GM19240 (cell line): ENCODE results near the gene ASB11.

Source experiments
- DNase-seq: peaks from one replicate; pipeline ENCODE4 v3.0.0; 2011; ENCODE audit warnings: low spot score; ENCODE audit not compliant: insufficient read length

The ASB11 gene, protein sequence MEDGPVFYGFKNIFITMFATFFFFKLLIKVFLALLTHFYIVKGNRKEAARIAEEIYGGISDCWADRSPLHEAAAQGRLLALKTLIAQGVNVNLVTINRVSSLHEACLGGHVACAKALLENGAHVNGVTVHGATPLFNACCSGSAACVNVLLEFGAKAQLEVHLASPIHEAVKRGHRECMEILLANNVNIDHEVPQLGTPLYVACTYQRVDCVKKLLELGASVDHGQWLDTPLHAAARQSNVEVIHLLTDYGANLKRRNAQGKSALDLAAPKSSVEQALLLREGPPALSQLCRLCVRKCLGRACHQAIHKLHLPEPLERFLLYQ

DNA sequence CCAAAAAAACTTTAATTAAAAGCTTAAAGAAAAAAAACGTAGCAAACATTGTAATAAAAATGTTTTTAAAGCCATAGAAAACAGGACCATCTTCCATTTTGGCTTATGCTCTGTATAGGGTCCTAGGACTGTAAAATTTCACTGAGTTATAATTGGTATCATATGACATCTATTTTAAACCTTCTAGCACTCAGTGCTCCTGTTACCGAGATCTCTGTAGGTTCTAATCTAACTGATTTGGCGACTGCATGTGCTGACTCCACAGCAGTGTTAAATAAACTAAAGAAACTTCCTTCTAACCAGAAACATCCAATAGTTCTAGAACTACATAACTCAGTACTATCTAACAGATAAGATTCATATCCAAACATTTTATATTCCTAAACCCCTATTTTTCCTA lies at the start of gene ASB11:
TSS of gene ASB11 (minus strand) at position 132 of the 400 bp plus-strand sequence. CDS start at position 97, 35 bp downstream.
- DNase-seq: no peak

DNA sequence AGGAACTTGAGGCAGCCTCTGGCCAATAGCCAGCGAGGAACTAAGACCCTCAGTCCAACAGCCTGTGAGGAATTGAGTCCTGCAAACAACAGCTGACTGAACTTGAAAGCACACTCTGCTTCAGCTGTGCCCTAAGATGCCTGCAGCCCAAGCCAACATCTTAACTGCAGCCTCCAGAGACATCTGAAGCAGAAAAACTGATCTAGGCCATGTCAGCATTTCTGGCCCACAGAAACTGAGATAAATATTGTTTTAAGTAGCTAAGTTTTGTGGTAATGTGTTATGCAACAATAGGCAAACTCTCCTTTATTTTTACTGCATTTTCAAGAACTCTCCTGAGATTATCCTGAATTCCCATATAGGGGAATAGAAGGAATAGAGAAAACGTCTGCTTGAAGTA lies 44.3 kb upstream of the ASB11 start:
- DNase-seq: no peak

DNA sequence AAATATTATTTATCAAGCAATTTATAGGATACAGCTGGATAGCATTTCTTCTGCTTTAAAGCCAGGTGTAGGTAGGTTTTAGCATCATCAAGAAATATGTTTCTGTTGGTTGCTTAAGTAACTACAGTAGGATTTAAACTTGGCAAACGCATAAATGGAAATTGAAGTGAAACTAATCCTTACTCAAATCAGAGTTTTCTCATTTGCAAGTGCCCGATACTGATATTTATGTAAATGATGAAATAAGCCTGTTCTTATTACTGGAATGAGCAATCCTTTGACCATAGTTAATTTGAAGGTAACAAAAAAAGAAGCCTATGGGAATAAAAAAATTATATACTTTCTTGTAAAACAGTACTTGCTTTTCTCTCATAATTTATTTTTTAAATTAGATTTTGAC lies 43.1 kb upstream of the ASB11 start:
- DNase-seq: no peak

DNA sequence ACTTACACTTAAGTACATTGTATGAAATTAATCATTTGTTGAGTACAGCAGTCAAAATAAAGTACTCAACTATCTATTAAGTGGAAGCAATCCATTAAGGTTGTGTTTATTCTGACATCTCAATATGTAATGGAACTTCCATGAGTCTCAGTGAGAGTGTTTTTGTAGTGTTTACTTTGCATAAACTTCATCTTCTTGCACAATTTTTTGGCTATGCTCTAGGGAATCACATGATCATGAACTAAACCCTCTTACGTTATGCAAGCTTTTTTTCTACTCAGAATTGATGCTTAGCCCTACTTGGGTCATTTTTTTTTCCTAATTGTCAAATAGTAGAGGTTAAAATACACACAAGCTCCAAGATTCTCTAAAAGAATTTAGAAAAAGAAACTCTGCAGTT lies 41.0 kb upstream of the ASB11 start:
- DNase-seq: no peak

DNA sequence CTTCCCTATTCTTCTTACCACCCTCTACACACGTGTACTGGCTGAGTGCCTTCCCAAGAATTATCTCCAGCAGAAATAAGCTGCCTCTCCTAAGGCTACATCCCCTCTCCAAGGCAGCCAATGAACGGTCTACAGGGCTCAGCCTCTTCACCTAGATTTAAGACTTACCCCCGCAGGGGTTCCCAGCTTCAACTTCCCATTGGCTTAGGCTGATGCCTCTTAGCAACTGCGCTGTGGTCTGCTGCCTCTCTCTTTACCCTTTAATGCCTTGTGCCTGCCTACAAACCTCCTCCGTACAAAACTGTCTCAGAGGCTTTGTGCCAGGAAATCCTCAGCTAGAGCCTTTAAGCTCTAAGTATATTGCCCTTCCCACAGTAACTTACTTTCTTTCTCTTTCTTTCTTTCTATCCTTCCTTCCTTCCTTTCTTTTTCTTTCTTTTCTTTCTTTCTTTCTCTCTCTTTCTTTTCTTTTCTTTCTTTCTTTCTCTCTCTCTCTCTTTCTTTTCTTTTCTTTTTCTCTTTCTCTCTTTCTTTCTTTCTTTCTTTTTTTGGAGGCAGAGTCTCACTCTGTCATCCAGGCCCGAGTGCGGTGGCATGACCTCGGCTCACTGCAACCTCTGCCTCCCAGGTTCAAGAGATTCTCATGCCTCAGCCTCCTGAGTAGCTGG lies 35.0 kb upstream of the ASB11 start:
- DNase-seq: no peak

DNA sequence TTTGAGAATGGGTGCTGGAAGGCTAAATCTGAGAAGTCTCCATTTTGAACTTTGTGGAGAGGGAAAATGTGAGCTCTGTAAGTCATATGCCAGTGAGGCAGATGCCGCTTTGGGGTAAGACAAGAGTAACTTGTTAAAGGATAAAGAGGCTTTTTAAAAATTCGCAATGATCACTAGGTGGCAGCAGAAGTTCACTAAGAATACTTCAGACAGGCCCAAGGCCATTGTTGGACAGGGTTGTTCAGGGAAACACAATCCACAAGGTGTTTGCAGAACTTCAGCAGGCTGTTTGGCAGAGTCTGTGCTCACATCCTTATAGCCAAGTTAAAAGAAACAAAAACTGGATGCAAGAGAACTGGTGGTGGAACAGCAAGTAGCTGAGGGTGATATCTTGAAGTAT lies 33.6 kb upstream of the ASB11 start:
- DNase-seq: peak; percentile 20

DNA sequence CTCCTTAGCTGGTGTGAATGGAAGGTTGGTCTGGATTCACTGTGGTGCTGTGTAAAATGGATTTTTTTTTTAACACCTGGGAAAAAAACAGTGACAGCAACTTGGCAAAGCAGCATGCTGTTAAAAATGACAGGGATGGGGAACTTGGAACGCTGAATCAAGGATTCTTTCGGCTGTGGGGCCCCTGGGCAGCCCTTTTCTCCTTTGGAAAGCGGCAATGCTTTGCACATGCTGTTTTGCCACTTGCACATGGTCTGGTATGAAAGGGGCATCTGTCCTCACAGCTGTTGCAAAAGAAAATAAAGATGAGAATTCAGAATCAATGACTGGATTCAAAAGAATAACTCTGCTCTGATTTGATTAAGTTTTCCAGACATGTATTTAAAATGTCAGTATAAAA lies 30.5 kb upstream of the ASB11 start:
- no peak for DNase-seq

DNA sequence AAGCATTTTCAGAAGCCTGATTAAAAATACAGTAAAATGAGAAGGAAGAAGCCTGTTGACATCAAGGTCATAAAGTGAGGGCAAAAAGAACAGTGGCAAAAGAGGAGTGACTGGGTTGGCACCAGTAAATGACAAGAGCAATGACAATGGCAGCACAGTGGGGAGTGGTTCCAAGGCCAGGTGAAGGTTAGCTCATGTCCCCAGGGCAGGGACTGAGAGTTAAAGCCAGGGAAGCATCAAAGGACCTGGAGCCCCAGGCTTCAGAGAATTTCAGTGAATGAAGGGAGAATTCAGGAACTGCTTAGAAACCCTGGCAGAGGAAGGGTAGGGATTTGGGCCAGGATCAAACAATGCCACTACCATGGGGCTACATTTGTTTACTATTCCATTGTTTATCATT lies 28.7 kb upstream of the ASB11 start:
- DNase-seq: no peak

DNA sequence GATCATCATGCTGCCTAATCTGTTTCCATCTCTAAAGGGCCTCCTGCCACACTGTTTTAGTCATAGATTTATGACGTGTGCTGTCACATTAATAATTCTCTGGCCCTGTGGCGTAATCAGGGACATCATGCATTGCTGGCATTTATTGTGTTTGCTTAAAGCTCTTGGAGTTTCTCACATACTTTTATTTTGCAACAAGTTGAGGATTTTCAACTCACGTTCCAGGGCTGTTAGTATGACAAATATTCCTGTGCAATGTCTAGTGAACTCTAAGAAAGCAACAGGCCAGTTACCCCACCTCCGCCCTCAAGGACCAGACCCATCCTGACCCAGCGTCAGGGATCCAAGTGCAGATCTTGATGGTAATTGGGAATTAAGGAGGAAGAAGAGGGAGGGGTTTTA lies 27.6 kb upstream of the ASB11 start:
- DNase-seq: no peak

DNA sequence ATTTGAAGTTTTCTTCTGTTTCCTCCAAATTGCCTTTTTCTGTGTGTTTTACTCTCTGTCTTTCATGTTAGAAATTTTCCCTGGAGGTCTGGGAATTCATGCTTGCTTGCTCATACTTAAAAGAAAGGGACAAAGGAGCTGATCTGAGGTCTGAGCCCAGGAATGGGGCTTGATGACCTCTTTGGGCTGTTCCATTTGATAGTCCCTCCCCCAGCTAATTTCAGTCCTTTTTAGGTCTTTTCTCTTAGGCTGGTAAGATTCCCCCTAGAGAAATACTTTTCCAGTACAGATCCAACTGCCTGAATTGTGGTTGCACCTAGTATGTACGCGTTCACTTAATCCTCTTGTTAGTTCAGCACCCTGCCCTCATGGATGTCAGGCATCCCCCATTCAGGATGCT lies 25.4 kb upstream of the ASB11 start:
- no peak for DNase-seq

DNA sequence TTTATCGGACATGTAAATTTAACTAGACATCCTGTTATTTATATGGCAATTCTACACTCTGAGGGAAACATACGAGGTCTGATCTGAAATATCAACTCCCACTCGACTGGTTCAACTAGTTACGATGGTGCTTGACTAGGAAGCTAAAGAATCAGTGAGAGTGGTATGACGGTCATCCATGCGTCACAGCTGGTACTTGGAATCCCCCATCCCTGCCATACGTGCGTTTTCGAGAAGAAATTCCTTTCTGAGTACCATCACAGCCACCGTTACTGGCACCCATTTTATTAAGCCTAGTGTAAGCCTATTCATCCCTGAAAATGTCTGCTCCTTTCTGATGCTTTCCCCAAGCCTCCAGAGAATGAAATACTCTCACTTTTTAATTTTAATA lies 20.6 kb upstream of the ASB11 start:
- DNase-seq: no peak

DNA sequence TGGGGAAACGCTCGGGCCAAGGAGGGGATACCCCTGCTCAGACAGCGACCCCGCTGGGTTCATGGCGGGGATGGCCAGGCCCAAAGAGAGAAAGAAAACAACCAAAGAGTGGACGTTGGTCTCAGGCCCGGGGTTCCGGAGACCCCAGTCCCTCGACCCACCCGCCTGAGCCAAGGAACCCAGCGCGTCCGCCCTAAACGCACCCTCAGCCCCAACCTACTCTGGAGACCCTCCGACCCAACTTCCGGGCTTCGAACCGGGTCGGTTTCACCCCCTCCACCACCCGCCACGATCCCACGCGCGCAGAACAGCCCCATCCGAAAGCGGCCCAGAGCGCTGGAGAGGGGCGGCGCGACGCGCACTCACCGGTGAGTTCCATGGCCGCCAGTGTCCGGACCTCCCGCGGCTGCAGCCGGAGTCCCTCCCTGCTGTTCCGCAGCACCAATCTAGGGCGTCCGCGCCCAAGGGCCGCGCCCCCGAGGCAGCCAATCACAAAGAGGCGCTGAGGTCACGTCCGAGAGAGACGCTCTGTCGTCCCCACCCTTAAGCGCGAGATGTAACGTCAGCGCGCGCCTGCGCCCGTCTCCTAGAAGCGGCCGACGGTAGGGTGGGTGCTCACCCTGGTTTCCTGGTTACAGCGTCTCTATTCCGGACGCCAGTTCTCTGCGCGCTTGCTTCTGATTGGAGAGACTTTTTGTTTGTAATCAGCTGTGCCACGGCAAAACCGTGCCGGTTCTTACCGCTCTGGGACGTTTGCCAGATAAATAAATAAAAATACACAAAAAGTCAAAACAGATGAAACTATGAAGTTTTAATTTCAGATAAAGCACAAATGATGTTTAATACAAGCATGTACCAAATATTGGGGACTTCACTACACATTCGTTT lies 19.9 kb upstream of the ASB11 start, which contains the start of gene PIGA:
TSS of gene PIGA (minus strand) at position 389 of the 888 bp plus-strand sequence. CDS start 3,593 bp downstream, outside the sequence.
- peak; percentile 72 for DNase-seq

DNA sequence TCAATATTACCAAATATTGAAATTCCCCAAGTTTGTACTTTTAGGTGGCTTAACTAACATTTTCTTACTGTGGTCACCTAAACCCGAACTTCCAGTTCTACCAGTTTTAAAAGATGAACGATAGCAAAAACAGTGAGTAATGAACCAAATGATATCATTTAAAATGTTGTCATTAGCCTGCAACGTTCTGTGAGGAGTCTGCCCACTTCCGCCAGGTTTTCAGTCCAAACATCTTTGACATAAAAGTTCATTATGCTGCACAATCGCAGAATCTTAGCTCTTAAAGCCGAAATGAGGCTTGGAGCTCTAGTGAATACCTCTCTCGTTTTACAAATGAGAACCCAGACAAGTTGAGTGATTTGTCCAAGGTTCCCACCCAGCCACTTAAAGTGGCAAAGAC lies 19.1 kb upstream of the ASB11 start:
- no peak for DNase-seq

DNA sequence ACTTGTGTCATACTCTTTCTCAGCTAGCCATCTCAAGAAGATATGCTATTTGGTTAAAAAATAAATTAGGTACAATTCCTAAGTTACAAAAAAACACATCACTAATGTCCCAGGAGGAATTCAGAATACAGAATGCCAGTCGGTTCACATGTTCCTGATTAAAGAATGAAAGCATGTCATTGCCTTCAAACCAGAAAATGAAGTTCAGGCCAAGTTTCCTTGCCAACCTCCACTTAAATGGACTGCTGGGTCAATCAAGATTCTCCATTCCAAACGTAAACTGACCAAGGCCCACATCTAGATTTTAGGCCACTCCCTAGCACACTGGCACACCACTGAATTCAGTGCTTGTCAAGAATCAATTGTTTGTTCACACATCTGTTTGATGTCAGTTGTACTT lies 13.4 kb upstream of the ASB11 start:
- no peak for DNase-seq

DNA sequence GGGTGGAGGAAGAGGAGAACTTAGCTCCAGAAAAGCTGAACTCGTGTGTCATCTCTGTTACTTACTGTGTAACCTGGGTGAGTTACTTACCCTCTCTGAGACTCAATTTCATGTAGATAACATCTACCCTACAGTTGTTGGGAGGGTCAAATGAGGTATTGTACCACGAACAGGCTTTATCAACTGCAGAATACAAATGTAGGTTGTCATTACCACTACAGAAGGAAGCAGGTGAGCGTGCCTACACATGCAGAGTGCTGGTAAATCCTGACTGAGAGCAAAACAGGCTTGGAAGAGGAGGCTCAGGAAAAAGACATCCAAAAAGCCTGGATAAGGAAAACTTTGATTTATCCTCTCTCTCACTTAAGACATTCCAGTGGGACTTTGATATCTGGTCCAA lies 12.7 kb upstream of the ASB11 start:
- DNase-seq: no peak

DNA sequence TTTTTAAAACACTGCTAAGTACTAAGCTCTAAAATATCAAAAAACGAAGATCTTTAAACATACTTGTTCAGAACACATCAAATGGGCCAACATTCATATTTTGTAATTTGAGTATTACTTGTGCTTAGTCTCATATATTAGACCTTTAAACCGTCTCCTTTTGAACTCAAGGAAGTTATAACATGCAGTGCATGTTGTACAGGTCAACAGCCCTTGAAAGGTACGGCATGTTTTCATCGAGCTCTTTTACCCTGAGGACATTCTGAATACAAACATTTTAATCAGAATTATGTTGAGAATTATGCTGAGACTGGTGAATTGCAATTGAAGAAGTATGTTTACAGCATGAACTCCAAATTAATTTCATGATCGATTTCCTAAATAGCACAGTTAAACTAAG lies 7.0 kb upstream of the ASB11 start:
- no peak for DNase-seq

DNA sequence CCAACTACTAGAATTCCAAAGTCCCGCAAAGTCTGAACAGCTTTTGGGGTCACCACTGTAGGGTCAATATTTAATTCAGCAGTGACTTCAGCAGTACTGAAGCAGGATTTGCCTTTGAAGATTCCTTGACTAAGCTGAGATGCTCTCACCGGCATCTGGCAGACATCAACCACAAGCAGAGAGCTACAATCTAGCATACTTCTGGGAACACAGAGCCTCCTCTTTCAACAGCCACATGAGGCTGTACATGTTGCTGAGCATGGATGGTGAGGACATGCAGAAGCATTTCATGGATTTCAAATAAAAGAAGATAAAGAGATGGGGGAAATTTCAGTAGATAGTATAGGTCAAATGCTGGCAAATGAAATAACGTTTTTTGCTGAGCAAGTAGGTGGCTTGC lies 6.6 kb upstream of the ASB11 start:
- no peak for DNase-seq

DNA sequence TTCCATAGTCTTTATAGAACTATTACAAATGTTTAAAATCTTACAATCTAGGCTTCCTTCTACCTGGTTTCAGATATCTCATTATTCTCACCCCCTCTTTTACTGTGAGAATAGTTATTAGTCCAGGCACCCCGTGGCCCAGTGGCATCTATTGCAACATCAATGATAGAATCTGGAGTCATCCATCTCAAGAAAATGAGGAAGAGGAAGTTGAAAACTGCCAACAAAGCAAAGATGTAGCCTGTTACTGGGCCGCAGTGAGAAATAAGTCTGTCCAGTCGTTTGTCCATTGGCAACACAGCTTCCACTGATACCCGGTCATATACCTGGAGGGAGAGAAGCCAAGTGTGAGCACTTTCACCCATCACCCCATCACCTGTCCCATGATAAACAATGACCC lies 6.0 kb upstream of the ASB11 start:
- DNase-seq: no peak

DNA sequence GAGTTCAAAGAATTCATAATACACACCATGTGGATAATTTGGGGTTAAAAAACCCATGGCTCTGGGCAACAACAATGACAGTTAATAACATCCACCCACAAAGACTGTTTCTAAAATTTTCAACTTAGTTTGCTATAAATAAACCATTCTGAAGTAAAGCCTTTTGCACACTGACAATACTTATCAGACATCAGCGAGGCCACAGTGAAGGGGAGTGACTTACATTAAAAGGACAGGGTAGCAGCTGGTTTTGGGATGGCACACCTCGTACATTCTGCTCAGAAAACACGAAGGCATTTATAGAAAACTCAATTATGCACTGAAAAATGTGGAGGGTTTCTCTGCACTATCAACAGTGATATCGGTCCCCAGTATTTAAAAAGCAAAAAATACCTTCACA lies 4.9 kb upstream of the ASB11 start:
- no peak for DNase-seq

DNA sequence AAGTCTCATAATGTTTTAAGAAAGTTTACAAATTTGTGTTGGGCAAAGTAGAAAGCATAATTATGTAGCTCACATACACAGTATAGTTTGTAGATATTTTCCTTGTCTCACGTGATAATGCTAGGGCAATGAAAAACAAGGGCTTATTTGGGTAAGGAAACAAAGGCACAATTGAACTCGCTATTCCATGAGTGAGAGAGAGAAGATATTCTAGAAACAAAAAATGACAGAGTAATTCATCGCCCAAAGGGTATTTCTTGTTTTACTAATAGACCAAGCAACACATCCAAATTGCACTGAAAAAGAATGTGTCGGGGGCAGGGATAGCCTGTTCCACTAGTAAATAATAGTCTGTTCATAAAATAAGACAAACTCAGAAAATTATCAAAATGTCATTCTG lies 3.6 kb upstream of the ASB11 start:
- no peak for DNase-seq

DNA sequence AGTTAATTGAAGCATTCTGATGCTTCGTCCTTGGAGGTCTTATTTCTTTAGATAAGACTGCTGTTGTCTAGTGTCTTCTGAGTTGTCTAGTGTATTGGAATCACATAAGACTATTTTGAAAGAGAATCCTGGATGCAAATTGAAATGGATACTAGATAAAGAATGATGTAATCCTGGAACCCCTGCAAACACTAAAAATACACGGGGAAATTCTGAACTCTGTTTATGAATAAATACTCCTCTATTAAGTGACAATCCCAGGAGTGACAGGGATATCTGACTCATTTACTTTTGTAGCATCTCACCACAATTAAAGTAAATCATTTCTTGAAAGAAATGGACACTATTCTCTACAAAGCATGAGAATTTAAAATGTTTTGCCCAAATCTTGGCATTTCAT lies 968 bp downstream of the ASB11 start:
- no peak for DNase-seq

DNA sequence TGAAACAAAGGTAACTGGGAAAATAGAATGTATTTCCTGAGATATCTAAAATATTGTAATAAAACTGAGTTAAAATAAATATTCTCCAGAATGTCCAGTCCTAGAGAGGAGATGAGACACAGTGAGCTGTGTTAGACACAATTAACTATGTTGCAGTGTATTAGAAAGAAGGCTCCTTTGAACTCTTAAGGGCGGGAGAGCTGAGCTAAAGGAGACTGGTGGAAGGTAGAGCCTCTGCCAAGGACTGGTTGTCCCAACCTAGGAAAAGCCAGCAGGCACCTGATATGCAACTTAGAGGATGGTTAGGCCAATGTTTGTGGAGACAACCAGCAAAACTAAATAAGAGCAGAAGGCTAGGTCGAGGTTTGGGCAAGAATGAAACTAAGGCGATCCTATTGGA lies 4.3 kb downstream of the ASB11 start:
- no peak for DNase-seq
